HTR-8/SVneo (cell line): ENCODE data around the gene CDC45.
"Not testable (repeated sequence)": the region's sequence is repeated elsewhere in the genome, so short reads cannot be mapped to it uniquely, and the experiment has no call there.

Experiments used
- DNase-seq: peaks from one replicate; pipeline ENCODE4 v3.0.0; 2011; ENCODE audit warnings: low spot score, mixed read lengths; ENCODE audit not compliant: insufficient read length
- FAIRE-seq: peaks from 2 replicates; lab custom pipeline; 2011; peaks lifted over from hg19 to GRCh38; lab: Jason Lieb, UNC

CDC45 gene, protein sequence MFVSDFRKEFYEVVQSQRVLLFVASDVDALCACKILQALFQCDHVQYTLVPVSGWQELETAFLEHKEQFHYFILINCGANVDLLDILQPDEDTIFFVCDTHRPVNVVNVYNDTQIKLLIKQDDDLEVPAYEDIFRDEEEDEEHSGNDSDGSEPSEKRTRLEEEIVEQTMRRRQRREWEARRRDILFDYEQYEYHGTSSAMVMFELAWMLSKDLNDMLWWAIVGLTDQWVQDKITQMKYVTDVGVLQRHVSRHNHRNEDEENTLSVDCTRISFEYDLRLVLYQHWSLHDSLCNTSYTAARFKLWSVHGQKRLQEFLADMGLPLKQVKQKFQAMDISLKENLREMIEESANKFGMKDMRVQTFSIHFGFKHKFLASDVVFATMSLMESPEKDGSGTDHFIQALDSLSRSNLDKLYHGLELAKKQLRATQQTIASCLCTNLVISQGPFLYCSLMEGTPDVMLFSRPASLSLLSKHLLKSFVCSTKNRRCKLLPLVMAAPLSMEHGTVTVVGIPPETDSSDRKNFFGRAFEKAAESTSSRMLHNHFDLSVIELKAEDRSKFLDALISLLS

DNA sequence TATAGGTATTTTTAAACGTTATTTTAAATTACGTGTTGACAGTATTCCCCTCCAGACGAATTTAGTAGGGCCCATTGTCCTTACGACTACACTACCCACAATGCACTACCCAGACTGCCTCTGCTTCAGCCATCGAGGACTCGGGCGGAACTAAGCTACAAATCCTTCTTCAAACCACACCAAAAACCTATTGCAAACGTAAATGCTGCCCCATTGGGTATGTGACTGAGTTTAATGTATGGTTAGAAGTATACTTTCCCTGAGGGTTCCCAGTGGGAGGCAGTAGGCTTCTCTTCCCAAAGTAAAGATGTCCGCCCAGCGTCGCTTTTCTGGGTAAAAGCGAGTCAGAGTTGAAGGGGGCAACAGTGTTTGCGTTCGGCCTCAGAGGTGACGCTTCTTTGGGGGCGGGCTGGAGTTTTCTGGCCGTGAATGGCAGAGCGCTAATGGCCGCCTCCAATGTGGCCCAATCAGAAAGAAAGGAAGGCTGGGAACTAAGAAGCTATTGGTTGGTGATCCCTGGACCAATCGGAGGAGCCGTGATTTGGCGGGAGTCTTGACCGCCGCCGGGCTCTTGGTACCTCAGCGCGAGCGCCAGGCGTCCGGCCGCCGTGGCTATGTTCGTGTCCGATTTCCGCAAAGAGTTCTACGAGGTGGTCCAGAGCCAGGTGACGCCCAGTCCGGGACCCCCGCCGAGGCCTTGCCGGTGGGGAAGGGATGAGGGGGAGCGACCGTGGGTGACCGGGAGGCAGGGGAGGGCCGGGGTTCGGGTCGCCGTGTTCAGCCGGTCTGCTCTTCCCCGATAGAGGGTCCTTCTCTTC lies at the start of gene CDC45:
Gene CDC45 (plus strand): TSS at position 566 of the 818 bp plus-strand sequence. CDS start 49 bp downstream, at position 615.
- FAIRE-seq, result peak; percentile 20
- DNase-seq, result peak; percentile 93

DNA sequence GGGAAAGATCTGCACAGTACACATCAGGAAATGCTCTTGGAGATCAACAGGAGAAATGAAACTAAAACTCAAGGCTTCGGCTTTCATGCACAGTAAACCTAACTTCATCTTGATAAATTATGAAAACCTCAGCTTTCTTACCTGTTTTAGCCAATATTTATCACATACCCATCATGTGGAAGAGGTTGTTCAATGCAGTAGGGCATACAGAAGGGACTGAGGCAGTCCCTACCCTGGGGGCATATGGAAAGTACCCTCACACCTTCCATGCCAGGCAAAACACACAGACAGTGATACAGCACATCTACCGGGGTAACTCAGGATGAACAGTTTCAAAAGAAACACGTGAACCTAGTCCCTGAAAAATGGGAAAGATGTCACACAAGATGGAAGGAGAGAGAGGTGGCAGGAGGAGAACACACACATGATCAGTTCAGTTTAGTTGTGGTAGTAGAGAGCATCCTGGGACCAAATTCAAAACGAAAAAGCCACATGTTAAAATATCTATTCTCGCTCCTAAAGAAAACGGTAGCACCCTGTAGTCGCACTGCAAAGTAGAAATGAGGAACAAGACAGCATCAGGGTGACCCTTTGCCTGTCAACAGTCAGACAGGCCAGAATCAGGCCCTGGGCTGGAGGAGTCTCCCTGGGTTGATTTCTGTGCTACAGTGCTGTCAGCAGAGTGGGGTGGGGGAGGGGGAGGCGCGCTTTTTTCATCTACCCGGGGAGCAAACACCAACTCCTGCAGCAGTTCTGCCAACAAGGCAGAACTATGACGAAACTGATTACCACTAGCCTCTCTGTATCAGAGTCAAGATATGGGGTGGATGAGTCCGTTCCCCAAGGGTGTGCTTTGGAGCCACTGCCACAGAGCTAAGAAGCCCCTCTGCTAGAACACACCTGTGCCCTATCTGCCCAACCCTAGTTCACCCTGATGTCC lies 49.5 kb upstream of the CDC45 start:
- DNase-seq (no peak), FAIRE-seq (no peak)

DNA sequence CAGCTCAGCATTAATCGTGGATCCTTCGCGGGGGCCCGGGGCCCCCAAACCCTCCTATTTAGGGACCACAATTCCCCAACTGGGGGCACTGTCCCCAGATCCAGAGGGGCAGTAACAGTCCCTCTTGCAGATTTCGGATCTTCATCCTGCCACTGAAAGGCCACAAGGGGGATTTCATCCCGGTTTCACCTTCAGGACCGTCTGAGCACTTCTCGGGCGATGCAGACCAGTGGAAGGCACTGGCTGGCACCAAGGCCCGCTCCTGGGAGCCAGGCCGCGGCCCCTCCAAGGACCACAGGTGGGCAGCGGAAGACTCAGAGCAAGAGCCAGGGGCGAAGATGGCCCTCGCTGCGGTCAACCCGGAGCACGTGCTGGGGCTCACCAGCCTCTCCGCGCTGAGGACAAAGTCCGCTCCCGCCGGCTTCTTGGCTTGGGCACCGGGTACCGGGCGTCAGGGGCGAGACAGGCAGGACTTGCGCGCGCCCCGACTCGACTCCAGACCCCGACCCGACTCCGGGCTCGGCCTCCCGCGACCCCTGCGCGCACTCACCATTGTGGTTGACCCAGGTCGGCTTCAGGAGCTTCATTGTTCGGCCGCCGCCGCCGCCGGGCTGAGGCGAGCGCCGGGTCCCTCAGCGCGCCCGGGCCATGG lies 48.7 kb upstream of the CDC45 start:
- FAIRE-seq (no peak), DNase-seq (no peak)

DNA sequence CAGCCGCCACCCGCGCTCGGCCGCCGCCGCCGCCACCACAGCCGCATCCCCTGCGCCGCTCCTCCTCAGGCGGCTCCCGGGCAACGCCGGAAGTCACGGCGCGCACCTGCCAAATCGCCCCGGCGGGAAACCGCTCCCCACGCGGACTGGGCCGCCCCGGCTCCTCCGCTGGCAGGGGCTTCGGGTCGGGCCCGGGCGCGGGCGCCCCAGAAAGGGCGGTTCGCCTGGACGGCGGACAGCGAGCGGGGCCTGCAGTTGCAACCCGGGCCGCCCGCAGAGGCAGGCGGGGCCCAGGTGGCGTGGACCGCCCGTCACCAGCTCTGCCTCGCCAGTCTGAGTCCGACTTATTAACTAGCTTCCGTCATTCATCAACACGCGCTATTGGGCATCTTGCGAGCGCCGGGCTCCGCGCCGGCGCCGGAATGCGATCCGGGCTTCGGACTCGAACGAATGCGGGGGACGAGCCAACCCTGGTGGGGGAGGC lies 48.0 kb upstream of the CDC45 start, which contains the start of gene HIRA:
Gene HIRA (minus strand): TSS at position 85 of the 484 bp plus-strand sequence. CDS start 257 bp downstream, outside the sequence.
- FAIRE-seq (no peak), DNase-seq (peak; percentile 60)

DNA sequence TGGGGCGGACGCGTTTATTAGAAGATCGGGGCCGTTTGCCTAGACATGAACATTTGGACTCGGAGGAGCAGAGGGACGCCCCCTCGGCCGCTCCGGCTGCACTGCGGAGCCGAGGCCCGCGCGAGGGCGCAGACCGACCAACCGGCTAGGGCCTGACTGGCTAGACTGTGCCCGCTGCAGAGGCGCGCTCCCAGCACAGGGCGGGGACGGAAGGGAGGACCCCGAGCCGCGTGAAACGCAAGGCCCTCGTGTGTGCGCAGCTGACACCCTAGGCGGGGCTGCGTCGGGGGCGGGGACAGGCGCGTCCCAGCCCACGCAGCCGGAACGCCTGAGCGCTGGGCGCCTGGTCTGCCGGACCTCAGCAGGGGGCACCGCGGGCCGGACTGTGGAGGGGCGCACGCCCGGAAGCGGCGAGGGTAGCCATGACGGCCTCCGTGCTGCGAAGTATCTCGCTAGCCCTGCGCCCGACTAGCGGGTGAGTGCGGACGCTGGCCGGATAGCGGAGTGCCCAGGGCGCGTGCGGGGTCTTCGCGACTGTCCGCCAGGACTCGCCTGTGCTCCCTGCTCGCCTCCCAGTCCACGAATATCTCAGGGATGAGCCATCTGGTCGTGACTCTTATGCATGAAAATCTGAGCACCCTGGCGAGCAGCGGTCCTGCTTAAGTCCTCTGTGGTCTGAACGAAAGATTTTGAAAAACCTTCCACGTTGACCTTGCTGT lies 47.4 kb upstream of the CDC45 start, which contains the start of gene MRPL40:
Gene MRPL40 (plus strand): TSS at position 413 of the 719 bp plus-strand sequence. CDS start 10 bp downstream, at position 423.
- FAIRE-seq, result peak; percentile 88
- peak; percentile 84 for DNase-seq

DNA sequence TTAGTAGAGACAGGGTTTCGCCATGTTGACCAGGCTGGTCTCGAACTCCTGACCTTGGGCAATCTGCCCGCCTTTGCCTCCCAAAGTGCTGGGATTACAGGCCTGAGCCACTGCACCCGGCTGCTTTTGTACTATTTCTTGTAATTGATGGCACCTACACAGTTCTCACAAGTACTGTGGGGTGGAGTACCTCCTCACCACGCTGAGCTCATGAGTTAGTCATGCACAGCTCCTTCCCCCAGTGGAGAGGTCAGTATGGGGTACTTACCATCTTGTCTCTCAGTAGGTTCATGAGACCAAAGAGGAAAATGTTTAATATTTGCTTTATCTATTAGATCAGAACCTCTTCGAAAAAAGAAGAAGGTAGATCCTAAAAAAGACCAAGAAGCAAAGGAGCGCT lies 45.3 kb upstream of the CDC45 start:
- FAIRE-seq, result no peak
- DNase-seq, result no peak

DNA sequence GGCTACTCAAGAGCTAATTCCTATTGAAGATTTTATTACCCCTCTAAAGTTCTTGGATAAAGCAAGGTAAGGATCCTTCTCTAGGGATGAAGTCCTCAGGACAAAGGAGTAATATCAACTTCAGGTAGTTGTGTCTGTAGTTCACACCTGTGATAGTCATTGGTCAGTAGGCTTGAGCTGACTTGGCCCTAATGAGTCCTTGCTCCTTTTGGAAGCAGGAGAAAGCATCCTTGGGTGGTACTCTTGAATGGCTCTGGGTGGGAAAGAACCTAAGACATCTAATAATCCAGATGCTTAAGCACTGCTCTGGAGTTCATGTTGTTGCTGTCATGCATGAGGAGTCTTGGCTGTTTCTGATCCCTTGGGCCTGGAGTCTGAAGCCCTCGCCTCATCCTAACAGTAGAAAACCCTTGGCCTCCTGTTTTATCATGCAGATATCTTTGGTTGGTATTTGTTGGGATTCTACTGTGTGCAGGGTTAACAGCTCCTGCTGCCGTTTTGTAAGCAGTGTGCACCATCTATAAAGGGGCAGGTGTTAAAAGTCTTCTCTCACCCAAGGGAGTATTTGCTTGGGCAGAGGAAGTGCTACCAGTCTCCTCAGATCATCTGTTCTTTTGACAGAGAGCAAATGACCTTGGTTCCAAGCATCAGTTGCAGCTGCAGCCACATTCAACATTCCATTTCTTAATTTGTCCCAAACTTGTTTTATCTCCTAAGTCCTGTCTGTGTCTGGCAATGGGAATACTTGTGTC lies 44.7 kb upstream of the CDC45 start:
- no peak for DNase-seq
- FAIRE-seq, result no peak

DNA sequence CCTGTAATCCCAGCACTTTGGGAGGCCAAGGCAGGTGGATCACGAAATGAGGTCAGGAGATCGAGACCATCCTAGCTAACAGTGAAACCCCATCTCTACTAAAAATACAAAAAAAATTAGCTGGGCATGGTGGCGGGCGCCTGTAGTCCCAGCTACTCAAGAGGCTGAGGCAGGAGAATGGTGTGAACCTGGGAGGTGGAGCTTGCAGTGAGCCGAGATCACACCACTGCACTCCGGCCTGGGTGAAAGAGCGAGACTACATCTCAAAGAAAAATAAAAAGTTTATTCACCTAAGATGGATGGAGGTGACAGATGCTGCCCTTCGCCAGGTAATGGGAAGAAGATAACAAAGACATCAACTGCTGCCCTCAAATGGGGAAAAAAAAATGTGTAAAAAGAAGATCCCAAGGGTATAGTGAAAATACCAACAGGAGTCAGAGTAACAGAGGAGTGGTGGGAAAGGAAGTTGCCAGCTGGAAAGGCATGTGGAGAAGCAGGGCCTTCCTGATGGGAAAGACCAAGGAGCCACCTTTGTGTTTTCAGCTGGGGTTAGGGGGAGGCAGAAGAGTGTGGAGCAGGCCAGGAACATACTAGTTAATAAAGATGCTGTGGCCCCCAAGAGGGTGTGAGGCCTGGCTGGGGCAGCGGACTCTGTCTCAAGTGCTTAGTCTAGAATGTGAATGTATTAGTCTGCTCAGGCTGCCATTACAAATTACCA lies 43.1 kb upstream of the CDC45 start:
- not testable (repeated sequence) for DNase-seq, FAIRE-seq

DNA sequence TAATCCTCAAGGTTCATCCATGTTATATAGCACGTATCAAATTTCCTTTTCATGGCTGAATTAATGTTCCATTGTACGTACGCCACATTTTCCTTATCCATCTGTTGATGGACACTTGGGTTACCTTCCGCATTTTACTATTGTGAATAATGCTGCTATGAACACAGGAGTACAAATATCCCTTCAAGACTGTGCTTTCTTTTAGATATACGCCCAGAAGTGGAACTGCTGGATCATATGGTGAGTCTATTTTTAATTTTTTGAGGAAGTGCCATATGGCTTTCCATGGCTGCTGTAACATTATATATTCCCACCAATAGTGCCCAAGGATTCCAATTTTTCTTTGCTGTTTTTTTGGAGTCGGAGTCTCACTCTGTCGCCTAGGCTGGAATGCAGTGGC lies 41.4 kb upstream of the CDC45 start:
- no peak for DNase-seq
- FAIRE-seq, result no peak

DNA sequence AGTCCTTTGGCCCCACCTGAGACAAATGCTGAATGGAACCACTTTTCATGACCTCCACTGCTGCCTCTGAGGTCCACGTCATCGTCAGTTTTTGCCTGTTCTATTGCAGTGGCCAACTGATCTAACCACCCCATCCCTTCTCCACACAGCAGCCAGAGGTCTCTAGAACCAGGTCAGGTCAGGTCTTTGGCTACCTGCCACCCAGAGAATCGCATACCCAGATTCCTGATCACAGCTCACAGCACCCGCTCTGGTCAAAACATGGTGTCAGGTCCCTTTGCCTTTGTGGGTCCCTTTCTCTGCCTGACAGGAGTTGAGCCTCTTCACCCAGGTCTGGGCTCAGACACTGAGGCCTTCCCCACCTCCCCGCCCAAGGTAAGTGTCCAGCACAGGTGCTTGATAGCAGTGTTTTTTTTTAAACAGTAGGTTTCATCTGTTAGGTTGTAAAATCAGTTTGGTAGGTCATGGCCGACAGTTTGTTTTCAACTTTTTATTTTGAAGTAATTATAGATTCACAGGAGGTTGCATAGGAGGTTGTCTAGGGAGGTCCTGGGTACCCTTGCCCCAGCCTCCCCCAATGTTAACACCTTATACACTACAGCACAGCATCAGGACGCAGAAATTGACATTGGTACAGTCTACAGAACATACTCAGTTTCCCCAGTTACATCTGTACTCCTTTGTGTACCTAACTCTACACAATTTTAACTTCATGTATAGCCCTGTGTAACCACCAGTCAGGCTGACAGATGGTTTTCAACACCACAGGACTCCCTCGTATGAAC lies 39.1 kb upstream of the CDC45 start:
- FAIRE-seq, result no peak
- no peak for DNase-seq

DNA sequence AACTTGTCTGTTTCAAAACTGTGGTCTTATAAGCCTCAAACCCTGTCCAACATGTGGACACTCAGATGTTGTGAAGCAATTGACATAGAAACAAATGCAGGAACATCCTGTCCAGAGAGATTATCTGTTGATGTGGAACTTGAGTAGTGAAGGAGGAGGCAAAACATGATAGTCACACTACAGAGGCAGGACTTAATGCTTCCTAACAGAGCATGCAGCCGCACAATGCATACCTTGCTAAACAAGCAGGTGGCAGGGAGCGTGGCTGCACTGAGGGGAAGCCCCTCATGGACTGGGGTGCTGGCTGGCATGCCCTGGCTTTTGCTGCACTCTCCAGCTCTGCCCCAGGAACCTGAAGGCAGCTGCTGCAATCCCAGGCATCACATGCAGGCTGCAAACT lies 37.6 kb upstream of the CDC45 start:
- FAIRE-seq, result no peak
- DNase-seq, result no peak

DNA sequence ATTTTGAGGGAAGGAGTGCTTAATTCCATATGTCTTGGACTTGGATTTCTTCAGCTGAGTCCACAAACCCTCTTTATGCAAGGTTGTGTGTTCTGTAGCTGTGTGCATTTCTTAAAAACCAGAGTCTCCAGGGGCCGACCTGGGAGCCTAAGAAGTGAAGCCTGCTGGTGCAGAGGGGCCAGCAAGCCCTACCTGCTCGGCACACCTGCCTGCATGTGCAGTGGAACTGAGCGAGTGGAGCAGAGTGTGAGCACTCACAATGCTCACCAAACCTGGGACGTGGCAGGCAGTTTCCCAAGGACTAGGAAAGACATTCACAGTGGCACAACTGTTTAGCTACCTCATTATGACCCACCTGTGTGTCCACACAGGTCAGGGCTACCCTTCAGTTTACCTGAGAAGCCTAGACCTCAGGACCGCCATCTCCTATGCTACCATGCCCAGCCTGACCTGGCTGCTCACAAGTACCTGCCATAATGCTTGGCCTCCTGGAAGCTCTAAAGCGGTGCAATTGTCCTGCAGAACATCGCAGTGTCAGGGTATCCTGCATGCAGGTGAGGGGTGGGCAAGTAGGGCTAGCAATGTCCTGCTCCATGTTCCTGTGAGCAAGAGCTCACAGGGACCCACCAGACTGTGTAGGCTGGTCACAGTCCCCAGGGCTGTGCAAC lies 36.0 kb upstream of the CDC45 start:
- FAIRE-seq (no peak), DNase-seq (no peak)

DNA sequence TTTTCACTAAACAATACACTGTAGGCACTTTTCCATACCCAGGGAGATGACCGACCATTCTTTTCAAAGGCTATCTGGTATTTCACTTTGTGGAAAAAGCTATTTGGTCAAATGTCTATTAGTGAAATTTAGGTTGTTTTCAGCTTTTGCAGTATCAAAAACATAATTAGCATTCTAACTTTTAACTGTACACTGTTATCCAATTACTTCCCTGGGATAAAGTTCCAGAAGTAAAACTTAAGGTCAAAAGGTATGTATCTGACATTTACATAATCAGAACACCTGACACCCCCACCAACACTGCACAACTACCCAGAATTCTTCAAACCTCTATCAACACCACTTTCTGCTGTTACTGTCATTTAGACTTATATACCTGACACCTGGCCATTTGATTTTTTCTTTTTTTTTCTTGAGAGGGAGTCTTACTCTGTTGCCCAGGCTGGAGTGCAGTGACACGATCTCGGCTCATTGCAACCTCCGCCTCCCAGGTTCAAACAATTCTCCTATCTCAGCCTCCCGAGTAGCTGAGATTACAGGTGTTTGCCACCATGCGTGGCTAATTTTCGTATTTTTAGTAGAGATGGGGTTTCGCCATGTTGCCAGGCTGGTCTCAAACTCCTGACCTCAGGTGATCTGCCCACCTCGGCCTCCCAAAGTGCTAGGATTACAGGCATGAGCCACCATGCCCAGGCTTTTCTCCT lies 34.3 kb upstream of the CDC45 start:
- not testable (repeated sequence) for FAIRE-seq, DNase-seq

DNA sequence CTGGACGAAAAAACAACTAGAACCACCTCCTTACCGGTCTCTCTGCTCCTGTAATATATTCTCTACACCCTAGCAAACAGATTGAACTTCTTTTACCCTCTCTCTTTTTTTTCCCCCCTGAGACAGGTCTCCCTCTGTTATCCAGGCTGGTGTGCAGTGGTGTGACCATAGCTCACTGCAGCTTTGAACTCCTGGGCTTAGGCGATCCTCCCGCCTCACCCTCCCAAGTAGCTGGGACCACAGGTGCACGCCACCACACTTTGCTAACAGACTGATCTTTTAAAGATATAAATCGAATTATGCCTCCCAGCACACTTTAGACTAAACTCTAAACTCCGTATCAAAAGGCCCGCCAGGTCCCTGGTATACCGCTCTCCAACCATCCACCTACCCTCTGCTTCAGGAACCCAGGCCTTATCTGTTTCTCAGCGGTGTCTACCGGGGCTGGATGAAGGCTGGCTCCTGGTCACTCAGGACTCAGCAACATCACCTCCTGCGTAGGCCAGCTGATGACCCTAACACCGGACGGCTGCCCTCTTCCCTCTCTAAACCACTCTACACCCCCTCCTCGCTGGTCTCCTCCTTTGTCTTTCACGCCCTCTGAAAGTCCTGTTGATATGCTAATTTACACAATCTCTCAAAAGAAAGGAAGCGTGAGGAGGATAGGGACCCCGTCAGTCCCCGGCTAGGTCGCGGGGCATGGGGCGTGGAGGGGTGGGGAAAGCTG lies 33.0 kb upstream of the CDC45 start:
- DNase-seq, result peak; percentile 20
- no peak for FAIRE-seq
